Right forelimb (tissue), 1 donor: ENCODE data around the gene TRIO.

Experiments
- DNase-seq: peaks from one replicate; pipeline ENCODE4 v3.0.0-alpha.2; 2018

Gene TRIO

GRCh38 chr5:14270209-14270702, 127.1 kb downstream of the TRIO start:
- peak; percentile 58 for DNase-seq

DNA sequence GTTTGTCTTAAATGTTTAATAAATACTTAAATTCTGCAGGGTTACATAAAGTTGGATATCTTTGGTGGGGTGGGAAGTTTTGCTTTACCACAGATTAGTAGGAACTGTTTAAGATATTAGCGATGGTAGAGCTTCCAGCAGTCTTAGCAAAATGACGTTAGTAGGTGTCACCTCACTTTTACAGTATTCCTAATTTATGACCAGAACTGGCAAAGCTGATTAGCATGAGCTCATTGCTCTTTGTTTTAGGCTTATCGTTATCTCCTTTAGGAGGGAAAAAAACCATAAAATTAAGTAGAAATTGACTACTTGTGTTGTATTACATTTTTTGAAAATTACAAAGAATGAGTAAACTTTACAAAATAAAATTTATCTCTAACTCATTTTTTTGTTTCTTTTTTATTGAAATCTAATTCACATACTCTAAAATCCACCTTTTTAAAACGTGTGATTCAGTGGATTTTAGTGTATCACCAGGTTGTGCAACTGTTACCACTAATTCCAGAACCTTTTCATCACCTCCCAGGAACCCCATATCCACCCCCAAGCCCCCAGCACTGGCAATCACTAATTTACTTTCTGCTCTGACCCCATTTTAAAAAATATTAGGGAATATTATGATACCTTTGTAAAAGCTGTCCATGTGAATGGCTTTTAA, 129.5 kb downstream of the TRIO start:
- DNase-seq: no peak

DNA sequence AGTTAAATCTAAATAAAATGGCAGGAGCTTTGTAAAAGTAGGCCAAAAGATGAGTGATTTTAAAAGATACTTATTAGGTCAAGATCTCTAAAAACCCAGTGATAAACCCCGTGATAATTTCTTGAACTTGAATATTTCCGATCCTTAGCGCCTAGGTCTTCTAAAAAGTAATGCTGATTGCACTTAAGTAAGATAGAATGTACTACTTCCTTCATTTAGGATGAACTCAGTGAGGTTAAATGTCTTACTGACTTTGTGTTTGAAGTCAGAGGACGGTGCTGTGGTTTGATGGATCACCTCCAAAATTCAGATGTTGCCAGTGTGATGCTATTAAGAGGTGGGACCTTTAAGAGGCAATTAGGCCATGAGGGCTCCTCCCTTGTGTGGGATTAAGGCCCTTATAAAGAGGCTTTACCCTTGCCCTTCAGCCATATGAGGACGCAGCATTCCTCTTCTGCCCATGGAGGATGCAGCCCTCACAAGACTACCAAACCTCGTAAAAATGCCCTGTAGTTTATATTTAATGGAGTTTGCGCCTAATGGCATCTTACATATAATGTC, 130.1 kb downstream of the TRIO start:
- DNase-seq: no peak

GRCh38 chr5:14276380-14276779, 133.2 kb downstream of the TRIO start:
- no peak for DNase-seq

GRCh38 chr5:14277385-14278320, 134.5 kb downstream of the TRIO start:
- no peak for DNase-seq

DNA sequence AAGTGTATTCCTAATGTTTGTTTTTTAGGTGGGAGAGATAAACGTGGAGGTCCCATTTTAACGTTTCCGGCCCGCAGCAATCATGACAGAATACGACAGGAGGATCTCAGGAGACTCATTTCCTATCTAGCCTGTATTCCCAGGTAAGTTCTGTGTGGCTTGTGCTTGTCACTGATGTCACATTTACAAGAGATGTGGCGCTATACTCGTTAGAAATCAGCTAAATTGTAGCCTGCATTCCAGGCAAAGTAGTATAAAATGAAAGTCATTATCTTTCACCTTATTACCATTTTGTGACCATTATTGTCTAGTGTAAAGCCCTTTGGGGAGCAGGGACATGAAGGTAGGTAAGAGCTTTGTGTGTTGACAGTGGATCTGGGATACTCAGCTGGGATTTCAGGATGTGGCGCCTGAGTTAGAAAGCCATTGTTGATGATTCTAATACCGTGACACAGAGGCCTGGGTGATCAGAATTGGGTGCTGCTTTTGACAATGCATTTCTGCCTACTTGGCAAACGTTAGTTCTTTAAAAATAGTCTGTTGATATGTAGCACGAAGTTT, 137.2 kb downstream of the TRIO start:
- DNase-seq: no peak

DNA sequence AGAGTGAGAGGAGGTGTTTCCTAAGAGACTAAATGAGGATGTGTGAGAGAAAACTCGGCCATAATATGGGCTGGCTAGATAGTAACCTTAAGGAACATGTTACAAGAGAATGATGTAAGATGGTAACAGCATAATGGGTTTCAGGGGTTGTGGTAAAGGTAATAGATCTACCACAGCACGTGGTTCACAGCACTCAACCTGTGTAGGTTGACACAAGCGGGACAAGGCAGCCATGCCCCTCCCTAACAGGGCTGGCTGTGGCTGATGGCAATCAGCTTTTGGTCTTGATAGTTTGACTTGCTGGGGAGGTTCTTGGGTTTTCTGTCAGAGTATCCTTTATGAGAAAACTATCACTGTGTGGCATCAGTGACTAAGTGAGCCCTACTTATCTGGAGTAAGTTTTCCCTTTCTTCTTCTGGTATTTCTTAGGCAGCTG, 138.6 kb downstream of the TRIO start:
- no peak for DNase-seq

- no peak for DNase-seq
Observed at GRCh38 chr5:14283139-14283538, 140.0 kb downstream of the TRIO start.

DNA sequence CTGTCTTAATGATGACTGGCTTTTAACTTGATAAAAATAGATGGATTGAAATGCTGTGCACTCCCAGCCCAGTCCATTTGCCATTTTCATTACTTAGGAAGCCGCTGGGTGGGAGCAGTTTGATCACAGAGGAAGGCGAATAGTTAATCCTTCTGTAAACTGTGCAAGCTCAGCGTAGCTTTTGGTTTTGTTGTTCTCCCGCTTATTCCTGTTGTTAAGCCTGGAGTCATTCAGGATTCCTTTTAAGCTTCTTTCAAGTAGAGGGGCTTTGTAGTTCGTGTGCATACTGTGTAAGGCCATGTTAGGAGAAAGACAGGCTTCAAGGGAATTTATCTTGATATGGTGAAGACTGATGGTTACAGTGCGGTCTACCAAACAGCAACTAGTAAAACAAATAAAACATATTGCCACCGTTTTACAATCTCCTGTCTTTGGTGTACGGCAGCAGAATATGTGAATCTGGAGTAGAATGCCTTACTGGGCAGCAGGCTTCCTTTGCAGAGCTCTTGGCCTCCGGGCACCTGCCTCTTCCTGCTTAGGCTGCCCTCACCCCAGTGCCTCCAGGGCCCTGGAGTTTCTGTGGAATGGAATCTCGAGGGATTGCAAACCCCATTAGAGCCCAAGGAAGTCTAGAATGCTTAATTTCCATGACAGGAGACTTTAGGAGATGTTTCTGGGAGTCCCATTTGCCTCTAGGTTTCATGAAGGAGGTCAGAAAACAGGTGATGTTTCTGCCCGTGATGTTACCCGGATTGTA, 141.4 kb downstream of the TRIO start:
- no peak for DNase-seq

DNA sequence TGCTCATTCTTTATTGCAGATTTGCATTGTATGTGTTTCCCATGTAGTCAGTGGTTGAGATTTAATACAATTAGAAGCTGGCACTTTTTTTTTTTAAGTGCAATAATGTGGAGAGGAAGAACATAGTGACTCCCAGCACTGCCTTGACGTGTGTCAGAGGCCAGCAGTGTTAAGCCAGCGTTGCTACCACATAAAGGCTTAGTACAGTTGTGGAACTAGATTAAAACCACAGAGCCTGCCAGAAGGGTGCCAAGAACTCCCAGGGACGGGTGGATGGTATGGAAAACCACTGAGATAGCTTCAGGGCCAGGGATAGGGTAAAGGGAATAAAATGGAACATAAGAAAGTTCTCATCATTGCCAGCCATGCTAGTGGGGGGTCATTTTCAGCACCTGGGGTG, 142.9 kb downstream of the TRIO start:
- no peak for DNase-seq

GRCh38 chr5:14286574-14287421, 143.7 kb downstream of the TRIO start:
- no peak for DNase-seq

DNA sequence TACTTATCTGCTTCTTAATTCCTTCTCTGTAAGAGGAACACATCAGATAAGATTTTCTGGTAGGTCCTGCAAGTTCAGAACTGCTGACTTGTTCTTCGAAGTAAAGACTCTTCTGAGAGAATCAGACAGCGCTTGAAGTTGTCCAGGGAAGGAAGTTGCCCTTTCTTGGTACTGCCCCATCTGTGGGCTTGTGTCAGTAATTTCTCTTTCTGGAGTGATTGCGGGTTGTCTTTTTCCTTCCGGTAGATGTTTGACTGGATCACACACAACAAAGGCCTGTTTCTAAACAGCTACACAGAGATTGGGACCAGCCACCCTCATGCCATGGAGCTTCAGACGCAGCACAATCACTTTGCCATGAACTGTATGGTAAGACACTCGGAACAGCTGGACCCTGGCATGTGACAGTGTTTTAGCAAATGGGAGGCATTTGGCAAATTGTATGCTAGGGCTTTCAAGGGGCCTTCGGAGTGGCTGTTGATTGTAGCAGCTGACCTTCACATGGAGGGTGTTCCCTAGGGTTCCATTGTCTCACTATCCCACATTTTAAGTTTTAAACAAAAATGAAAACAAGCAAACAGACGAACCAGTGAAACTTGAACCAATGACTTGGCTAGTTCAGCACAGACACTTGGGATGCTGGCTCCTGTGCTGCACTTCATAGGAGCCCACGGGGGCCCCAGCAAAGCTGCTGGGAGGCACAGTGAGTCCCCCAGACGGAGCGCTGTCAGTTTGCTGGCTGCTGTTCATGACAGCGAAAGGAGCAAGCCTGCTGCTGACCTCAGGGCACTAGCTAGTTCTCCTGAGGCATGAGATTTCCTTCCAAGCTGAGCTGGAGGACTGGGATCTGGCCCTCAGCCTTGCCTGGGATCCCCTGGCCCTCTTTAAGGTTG, 149.9 kb downstream of the TRIO start:
- DNase-seq: no peak

DNA sequence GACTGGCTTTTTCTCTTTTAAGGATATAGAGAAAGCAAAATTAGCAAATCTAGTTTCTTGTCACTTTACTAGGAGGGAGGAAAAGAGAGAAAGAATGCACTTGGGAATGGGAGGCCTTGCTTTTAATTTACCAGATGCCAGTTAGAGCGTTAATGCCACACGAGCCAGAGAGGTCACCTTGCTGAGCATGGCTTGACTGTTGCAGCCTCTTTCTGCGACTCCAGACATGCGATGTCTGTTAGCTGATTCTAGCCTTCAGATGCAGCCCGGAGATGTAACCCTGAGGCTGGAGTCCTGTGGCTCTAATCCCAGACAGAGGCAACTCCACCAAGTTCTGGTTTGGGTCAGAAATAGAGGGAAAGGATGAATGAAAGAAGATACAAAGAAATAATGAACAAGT, 152.5 kb downstream of the TRIO start:
- no peak for DNase-seq

DNA sequence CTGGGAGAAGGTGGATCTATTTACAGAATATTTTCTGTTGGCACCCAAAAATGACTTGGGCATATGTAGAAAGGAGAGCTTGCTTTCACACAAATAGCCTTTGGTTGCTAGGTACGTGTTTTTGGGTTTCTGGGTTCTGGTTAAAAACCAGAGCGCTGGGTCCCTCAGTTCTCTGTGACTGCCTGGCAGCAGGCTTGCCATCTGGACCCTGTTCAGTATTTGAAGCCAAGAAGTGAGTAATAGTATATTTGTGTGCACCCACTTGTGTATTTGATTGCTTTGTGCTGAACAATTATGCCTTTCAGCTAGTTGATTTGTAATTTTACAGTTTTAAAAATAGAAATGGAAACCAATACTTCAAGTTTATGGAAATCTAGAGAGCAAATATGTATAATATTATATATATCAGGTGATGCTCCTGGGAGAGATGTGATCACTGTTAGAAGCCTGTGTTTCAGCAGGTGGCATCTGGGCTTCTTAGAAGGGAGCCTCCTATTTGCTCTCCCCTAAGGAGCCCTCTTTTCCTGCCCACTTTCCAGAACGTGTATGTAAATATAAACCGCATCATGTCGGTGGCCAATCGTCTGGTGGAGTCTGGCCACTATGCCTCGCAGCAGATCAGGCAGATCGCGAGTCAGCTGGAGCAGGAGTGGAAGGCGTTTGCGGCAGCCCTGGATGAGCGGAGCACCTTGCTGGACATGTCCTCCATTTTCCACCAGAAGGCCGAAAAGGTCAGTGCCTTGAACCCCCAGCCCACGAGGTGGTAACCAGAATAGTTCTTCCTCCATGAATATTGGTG, 153.6 kb downstream of the TRIO start:
- no peak for DNase-seq

DNA sequence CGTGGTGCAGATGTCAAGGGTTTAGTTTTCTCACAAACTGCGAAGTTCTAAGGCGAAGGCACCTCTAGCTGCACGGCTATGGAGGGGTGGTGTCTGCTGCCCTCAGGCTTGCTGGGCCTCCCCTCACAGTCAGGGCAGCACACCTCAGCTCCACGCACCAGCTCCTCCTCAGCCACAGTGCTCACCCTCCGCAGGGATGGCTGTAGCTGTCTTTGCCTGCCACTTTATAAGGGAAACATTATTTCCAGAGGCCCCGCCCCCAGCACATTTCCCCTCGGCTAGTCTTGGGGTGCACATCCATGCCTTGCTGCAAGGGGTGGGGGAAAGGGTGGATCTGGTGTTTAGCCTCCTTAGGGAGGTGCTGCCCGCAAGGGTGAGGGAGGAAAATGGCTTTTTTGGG, 154.6 kb downstream of the TRIO start:
- no peak for DNase-seq

- DNase-seq: no peak
Observed at GRCh38 chr5:14298126-14298847, 155.1 kb downstream of the TRIO start.

GRCh38 chr5:14299666-14300065, 156.5 kb downstream of the TRIO start:
- DNase-seq: no peak

DNA sequence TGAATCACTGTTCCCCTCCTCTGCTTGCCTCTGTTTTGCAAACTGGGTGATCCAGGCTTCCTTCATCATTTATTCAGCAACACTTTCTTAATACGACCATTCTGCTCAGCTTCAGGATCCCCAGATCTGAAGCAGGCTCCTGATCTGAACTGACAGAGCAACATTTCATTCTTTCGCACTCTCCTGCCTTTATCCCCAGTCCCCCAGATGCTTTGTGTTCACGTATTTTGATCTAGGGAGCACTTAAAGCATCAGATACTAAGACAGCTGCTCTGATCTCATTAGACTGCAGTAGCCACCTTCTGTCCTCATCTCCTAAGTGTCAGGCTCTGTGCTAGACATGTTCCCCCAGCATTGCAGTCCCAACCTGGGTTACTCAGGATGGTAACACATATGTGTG, 158.0 kb downstream of the TRIO start:
- no peak for DNase-seq

DNA sequence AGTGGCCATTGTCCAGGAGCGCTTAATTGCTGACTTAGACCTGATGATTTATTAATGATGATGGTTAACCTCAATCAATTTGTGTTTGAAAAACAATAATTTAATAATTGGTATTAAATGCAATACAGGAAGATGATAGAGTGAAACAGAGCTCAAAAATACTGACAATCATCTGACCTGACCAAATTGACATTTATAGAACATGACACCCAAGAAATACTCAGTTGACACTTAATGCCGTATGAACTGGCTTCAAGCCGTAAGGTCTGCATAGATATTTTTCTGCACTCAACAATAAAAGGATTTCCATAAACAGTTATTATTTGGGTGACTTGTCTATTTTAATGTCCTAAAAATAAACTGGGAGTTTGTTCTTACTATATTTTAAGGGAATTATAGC, 159.2 kb downstream of the TRIO start:
- no peak for DNase-seq
